Measurements from ENCODE around the gene TBX1. TPM values are rescaled to one million over a fixed set of nuclear protein-coding genes. Genes with fewer than 3 reads are reported as not detected.

Gene TBX1
- total RNA-seq, 4 donors from 2014 or later: 1.4 to 2.5 (median 1.8) TPM

DNA sequence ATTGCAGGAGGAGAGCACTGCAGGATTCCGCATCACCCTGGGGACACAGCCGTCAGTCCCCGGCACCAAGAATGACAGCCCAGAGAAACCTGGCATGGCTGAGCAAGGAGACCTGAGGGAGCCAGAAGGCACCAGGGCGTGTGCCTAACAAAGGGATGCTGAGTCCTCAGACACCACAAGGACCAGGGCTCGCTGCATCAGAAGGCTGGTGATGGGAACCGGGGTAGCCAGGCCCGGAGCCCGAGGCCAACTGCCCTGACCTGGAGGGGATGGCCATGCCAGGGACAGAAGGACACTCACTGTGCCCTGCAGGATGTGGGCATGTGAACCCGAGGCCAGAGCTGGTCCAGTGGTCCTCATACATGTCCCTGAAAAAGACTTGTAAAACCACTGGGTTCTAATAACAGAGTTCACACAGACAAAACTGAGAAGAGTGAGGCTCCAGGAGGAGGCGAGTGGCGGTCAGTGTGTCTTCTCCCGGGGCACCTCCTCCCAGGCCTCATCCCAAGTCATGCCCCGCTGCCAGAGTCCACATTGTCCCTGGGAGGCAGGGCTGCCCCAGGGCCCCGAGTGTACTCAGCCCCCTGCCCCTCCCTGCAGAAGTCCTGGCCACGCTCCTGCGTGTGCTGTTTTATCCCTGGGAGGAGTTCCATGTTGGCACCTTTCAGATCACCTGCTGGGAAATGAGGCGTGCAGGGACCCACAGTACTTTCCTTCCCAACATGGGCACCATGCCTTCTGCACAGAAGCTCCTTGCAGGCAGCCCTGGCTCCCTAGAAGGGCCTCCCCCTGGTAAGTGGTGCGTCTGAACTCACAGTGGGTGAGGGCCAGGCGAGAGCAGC lies 42.5 kb downstream of the TBX1 start:
- intact Hi-C loops (cut with DNase I): no loop called here
- H3K27me3 ChIP-seq: no peaks in the 10 kb centered on the region
- TF ChIP-seq EP300 (IDR thresholded peaks at IDR 0.05) (no peak), CTCF (IDR thresholded peaks at IDR 0.05) (no peak), POLR2A (IDR thresholded peaks at IDR 0.05; ENCODE audit: low read depth) (no peak), POLR2AphosphoS5 (IDR thresholded peaks at IDR 0.05) (no peak)
- H3K9me3 ChIP-seq: no peaks in the 10 kb centered on the region
- H3K27ac ChIP-seq (replicated peaks in 1 of 4): no peak overlapping the region
- H3K36me3 ChIP-seq: peaks cover 7 to 42% (median 15%) of the 10 kb centered on the region in 4 donors
- peaks cover 0 to 11% (median 7%) of the 10 kb centered on the region in 4 donors for H3K4me1 ChIP-seq
- 91% methylated on average over 15 of the region's 19 CpGs for WGBS
- H3K4me3 ChIP-seq: no peak overlapping the region
- no peak for DNase-seq (ENCODE audit: extremely low spot score)

GRCh38 chr22:19803736-19804267 lies 43.2 kb downstream of the TBX1 start:
- Histone ChIP-seq H3K27ac (replicated peaks in 1 of 4) (no peak overlapping the region), H3K4me1 (peaks cover 0 to 11% (median 7%) of the 10 kb centered on the region in 4 donors), H3K4me3 (no peak overlapping the region), H3K27me3 (no peaks in the 10 kb centered on the region), H3K36me3 (peaks cover 7 to 42% (median 15%) of the 10 kb centered on the region in 4 donors), H3K9me3 (no peaks in the 10 kb centered on the region)
- intact Hi-C loops (cut with DNase I): no loop called here
- DNase-seq (ENCODE audit: extremely low spot score): no peak
- 100% methylated on average over 5 of the region's 8 CpGs for WGBS
- TF ChIP-seq EP300 (IDR thresholded peaks at IDR 0.05) (no peak), POLR2A (IDR thresholded peaks at IDR 0.05; ENCODE audit: low read depth) (no peak), POLR2AphosphoS5 (IDR thresholded peaks at IDR 0.05) (no peak), CTCF (IDR thresholded peaks at IDR 0.05) (no peak)

DNA sequence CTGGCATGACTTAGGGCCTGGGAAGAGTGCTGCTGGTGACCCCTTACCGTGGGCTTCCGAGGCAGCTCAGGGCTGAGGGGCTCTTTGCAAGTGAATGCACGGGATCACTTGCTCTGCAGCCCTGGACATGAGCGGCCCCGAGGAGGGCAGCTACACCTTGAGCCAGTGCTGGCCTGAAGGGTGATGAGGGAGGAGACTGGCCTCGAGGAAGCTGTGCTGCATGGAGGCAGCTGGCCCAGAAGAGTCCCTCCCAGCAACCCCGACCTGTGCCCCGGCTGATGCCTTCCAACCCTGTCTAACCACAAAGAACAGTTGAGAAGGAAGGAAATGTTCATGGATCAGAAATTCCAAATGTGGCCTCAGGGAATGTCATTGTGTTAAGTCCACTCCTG lies 45.2 kb downstream of the TBX1 start:
- Histone ChIP-seq H3K4me1 (peaks cover 0 to 11% (median 7%) of the 10 kb centered on the region in 4 donors), H3K9me3 (no peaks in the 10 kb centered on the region), H3K27me3 (no peaks in the 10 kb centered on the region), H3K36me3 (peaks cover 4 to 32% (median 11%) of the 10 kb centered on the region in 4 donors), H3K4me3 (no peak overlapping the region), H3K27ac (replicated peaks in 1 of 4) (no peak overlapping the region)
- TF ChIP-seq POLR2AphosphoS5 (IDR thresholded peaks at IDR 0.05) (no peak), CTCF (IDR thresholded peaks at IDR 0.05) (no peak), POLR2A (IDR thresholded peaks at IDR 0.05; ENCODE audit: low read depth) (no peak), EP300 (IDR thresholded peaks at IDR 0.05) (no peak)
- DNase-seq (ENCODE audit: extremely low spot score): no peak
- intact Hi-C loops (cut with DNase I): no loop called here
- WGBS: 87% methylated on average over 8 of the region's 8 CpGs

DNA sequence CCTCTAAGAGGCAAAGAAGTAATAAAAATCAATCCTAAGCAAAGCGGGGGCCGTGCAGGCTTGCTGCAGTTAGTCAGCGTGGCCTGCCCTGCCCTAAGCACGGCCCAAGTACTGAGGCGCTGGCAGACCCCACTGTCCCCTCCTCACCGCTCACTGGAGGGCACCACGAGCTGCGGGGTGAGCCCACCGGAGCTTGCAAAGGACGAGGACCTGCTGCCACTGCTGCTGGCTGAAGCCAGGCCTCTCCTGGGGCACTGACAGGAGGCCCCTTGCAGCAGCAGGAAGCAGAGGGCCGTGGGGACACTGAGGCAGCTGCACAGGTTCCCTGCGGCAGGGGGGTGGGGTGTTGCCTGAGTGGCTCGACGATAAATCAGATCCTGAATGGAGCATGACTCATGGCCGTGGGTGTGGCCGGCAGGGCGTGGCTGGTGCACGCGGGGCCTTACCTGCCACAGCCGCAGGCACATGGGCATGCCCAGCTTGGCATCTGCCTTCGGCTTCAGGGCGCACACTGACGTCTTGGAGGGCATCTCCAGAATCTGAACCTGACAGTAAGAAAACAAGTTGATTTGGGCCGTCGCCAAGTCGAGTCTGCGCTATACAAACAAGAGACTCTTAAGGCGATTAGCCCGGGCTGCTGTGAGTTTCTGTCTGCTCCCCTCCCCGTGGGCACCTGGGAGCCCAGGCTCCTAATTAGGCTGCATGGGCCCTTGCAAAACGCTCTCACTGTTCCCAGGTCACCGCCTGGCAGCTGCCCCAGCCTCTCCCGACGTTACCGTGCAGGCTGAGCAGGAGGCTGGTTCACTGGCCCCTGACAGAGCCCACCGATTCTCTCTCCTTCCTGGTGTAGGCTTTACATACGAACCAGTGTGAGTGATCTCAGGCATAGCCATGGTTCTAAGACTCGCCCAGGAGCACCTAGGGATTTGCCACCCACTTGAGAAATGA lies 45.9 kb downstream of the TBX1 start:
- H3K36me3 ChIP-seq: peaks cover 4 to 30% (median 9%) of the 10 kb centered on the region in 4 donors
- 84% methylated on average over 13 of the region's 38 CpGs for WGBS
- no peak for DNase-seq (ENCODE audit: extremely low spot score)
- H3K27me3 ChIP-seq: no peaks in the 10 kb centered on the region
- TF ChIP-seq POLR2AphosphoS5 (IDR thresholded peaks at IDR 0.05) (no peak), POLR2A (IDR thresholded peaks at IDR 0.05; ENCODE audit: low read depth) (no peak), CTCF (IDR thresholded peaks at IDR 0.05) (no peak), EP300 (IDR thresholded peaks at IDR 0.05) (no peak)
- intact Hi-C loops (cut with DNase I): no loop called here
- no peak overlapping the region for H3K27ac ChIP-seq (replicated peaks in 1 of 4)
- H3K4me1 ChIP-seq: peaks cover 0 to 9% (median 7%) of the 10 kb centered on the region in 4 donors
- H3K9me3 ChIP-seq: no peaks in the 10 kb centered on the region
- no peak overlapping the region for H3K4me3 ChIP-seq
